ENCODE data around the gene RNU6-9.
"Not testable (repeated sequence)": the region's sequence is repeated elsewhere in the genome, so short reads cannot be mapped to it uniquely, and the experiment has no call there.

Gene RNU6-9

DNA sequence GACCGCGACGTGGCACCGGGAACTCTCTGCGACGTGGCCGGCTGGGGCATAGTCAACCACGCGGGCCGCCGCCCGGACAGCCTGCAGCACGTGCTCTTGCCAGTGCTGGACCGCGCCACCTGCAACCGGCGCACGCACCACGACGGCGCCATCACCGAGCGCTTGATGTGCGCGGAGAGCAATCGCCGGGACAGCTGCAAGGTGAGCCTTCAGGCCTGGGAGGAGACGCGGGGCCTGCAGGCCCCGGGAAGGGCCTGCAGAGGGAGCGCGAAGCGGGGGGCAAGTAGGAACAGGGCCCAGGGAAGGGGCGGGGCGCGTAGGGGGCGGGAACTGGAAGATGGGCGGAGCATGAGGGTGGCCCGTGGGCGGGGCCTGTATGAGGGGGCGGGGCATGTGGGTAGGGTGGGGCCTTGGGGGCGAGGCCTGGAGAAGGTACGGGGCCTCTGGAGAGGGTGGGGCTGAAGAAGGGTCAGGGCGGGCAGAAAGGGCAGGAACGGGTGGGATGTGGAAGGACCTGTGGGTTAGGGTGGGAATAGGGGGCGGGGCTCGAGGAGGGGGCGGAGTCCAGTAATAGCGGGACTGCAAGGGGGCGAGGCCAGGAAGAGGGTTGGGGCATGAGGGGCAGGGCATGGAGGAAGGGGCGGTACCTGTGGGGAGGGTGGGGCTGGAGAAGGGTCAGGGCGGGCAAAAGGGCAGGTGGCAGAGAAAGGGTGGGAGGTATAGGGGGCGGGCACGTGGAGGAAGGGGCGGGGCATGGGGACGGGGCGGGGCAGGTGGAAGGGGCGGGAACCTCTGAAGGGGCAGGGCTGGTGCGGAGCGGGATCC is 31.3 kb upstream of the RNU6-9 start:
- peak; percentile 27 to 67 (median 54) for DNase-seq

DNA sequence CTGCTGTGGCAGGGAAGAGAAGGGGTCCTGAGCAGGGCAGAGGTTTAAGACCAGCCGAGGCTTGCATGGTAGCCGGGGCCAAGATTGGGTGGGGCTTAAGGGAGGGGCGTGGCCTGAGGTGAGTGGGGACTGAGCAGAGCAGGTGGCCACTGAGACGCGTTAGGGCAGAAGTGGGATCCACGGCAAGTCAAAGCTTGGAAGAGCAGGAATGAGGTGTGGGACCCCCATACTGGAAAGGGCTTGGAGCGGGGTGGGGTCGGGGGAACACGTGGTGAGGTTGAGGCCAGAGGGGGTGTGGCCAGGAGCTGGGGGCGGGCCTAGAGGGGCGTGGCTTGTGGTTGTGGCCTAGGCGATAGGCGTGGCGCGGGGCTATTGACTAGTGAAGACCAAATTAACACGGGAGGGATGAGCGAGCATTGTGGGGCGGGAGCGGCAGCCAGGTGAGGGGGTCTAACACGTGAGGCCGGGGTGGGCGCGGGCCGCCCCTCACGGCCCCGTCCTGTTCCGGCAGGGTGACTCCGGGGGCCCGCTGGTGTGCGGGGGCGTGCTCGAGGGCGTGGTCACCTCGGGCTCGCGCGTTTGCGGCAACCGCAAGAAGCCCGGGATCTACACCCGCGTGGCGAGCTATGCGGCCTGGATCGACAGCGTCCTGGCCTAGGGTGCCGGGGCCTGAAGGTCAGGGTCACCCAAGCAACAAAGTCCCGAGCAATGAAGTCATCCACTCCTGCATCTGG is 30.5 kb upstream of the RNU6-9 start:
- peak; percentile 34 to 77 (median 63) for DNase-seq

DNA sequence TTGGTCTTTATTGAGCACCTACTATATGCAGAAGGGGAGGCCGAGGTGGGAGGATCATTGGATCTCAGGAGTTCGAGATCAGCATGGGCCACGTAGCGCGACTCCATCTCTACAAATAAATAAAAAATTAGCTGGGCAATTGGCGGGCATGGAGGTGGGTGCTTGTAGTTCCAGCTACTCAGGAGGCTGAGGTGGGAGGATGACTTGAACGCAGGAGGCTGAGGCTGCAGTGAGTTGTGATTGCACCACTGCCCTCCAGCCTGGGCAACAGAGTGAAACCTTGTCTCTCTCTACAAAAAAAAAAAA is 30.0 kb upstream of the RNU6-9 start:
- DNase-seq = no peak

DNA sequence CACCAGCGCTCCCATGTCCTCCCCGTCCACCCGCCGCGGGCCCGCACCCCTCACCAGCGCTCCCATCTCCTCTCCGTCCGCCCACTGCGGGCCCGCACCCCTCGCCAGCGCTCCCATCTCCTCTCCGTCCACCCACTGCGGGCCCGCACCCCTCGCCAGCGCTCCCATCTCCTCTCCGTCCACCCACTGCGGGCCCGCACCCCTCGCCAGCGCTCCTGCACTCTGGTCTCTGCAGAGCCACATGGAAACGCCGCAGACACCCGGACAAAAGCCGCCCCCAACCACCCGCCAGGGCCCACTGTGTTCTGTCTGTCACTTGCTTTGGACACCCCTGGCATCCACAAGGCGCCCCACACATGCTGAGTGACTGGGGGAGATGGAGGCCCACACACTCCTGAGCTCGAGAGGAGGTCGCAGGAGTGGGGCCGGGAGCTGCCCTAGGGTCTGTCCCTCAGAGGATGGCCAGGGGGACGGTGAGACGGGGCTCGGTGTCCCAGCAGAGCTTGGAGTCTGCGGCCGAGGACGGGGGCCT is 26.4 kb upstream of the RNU6-9 start:
- DNase-seq = no peak

DNA sequence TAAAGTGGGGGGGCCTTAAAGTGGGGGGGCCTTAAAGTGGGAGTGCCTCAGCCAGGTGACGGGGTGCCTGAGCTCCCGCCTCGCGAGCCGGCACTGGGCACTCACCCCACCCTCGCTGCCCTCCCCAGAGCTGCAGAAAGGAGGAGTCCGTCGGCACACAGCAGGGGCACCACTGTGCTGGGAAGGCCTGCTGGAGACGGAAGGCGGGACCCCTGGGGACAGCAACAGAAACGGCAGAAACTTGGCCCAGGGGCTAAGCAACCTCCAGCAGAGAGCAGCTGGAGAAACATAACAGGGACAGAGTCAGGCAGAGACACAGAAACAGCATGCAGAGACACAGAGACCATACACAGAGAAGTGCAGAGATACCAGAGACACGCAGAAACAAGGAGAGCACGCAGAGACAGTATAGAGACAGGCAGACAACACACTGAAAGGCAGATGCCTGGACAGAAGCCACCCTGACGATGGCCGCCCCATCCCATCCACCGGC is 25.9 kb upstream of the RNU6-9 start:
- no peak for DNase-seq

DNA sequence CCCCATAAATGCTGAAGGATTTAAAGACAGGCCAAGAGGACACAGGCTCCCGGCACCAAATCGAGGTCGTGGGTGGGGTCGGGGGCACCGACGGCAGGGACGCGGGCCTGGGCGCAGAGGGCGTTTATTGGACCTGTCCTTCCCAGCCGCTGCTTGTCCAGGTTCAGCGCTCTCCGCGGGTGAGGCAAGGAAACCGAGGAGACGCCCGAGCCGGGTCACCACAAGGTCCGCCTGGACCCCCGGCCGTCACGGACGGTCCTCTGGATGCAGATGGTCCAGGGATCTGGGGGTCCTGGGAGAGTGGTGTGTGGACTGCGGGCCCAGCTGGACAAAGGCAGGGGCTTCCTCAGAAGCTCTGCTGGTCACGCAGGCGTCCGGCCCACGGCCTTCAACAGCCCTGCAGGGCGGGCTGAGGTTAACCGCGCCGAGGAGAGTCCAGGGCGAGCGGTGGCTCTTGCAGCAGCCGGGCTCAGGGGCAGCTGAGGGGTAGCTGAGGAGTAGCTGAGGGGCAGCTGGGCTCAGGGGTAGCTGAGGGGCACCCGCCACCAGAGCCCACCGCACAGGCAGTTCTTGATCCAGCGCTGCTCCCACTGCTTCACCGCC is 25.3 kb upstream of the RNU6-9 start:
- no peak for DNase-seq

DNA sequence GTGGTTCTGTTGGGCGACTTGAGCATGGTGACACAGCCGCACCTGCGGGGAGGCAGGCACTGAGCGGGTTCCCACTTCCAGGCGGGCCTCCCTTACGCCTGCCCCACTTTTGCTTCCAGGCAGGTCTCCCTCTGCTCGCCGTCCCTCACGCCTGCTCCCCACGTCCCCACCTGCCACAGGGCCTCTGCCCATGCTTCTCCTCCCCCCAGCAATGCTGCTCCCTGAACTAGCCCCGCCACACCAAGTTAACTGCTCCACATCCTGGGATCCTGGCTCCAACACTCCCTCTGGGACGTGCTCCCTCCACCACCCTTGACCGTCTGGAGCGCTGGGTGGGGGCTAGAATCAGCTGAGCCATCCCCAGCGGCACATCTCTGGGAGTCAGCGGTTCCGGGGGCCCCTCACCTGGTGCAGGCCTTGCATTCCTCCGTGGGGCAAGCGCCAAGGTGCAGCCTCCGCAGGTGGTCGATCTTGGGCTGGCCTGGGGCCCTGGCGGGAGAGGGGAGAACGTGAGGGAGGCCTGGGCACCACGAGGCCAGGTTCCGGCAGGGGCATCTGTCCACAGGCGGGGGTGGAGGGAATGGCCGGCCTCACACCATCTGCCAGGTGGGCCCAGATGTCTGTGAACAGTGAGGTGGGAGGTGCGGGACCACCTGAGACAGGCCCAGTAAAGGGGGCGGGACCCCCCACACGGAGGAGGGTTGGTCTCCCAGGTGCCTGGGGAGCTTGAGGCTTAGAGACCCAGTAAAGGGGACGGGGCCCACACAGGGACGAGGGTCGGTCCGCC is 24.6 kb upstream of the RNU6-9 start:
- no peak for DNase-seq

DNA sequence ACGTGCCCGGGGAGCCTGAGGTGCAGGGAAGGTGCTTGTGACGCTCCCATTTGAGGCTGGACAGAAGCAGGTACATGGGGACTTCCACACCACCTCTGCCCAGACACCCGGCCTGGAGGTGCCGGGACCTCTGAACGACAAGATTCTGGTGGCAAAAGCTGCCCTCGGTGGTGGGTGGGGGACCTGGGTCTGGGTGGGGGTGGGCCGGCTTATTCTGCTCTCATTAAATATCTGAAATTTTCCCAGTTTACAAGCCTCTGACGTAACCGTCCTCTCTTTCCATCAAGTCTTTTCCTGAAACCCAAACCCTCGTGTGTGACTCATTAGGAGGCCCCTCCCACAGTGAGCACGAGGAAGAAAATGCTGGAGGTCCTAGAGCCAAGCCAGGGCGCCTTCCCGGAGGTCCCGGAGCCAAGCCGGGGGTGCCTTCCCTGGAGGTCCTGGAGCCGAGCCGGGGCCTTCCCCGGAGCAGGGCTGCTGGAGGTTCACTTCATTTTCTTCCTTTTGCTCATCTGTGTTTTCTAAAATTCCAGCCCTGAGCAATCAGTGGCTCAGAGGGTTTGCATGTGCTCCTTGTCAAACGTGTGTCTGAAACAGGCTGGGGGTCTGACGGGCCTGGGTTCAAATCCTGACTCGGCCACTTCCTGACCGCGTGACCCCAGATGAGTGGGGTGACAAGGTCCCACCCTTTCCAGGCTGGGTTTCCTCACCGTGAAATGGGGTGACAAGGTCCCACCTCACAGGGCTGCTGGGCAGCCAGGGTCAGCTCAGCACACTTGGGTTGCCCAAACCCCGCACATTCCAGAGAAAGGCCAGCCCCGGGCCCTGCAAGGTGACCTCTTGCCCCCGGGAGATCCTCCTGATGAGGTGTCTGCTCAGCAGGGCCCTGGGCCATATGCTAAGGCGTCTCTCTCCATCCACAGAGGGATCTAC is 23.8 kb upstream of the RNU6-9 start:
- DNase-seq = no peak

DNA sequence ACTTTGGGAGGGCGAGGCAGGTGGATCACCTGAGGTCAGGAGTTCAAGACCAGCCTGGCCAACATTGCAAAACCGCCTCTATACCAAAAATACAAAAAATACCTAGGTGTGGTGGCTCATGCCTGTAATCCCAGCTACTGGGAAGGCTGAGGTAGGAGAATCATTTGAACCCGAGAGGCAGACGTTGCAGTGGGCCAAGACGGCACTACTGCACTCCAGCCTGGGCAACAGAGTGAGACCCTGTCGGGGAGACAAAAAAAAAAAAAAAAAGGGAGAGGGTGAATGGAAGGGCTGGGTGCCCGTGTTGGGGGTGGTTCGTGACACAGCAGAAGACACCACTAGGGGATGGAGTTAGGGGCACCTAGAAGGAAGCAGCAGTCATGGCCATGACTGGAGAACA is 23.0 kb upstream of the RNU6-9 start:
- no peak for DNase-seq

DNA sequence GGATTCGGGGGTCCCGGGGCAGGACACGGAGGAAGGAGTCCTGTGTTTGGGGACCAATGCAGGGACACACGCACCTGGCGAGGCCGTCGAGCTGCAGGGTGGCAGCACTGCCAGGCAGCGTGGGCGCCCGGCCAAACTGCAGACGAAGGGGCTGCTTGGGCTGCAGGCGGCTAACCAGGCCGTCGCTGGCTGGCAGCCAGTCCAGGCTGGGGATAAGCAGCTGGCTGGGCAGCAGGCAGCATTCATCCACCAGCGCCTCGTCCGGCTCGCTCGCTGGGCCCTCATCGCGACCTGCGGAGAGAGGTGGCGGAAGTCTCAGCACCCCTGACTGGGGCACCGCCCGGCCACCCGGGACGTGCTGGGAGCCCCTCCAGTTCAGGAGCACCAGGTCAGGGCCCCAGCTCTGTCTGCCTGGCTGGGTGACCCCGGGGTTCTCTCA is 22.3 kb upstream of the RNU6-9 start:
- no peak for DNase-seq

DNA sequence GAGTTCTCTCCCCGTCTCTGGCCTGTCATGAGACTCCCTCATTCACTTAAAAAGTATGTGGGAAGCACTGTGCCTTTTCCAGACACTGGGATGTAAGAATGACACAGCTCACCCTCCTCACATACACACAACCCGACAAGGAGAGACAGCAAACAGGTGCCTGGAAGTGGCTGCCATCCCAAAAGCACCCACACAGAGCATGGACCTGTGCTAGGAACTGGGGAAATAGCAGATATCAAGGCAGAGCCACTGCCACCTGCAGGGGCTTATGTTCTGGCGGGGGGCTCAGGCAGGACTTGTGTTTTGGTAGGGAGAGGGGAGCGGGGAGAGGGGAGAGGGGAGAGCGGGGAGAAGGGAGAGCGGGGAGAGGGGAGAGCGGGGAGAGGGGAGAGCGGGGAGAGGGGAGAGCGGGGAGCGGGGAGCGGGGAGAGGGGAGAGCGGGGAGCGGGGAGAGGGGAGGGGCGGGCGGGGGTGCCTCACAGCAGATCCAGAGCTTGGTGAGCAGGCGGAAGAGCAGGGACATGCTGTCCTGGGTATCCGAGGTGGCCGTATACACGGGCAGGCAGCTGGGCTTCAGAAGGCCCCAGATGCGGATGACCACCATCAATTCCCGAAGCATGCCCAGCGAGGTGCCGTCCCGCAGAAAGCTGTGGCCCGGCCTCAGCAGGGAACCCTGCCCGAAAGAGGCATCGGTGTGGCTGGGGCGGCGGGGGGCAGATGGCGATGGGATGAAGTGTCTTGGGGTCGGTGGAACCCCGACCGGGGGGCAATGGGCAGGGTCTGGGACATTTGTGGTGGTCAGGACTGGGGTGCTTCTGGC is 21.6 kb upstream of the RNU6-9 start:
- DNase-seq = no peak

DNA sequence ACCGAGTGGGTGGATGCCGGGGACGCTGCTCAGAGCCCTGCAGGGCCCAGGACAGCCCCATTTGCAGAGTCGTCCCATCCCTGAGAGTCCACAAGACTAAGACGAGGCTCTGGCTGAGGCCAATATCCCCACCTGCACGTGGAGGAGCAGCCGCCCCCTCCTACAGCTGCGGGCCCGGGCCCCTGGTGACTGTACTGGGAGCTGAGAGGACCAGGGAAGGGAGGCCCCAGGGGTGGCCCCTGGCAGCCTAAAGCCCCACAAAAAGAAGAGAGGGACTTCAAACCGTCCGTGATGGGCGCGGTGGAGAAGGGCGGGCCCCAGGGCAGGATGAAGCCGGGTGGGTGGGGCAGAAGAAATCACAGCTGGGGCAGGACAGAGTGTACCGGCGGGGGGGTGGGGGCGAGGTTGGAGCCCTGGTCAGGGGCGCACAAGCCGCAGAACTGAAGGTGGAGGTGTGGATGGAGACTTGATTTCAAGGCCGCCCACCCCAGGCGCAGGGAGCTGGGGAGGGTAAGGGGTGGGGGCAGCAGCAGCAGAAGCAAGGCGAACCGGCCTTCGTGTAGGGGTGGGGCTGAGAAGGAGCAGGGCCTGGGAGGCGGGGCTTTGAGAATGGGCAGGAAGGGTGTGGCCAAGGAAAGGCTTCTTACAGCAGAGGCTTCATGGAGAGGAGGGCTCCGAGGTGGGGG is 20.9 kb upstream of the RNU6-9 start:
- DNase-seq = peak in 3 of 4 experiments; percentile 27 to 77 (median 73)

DNA sequence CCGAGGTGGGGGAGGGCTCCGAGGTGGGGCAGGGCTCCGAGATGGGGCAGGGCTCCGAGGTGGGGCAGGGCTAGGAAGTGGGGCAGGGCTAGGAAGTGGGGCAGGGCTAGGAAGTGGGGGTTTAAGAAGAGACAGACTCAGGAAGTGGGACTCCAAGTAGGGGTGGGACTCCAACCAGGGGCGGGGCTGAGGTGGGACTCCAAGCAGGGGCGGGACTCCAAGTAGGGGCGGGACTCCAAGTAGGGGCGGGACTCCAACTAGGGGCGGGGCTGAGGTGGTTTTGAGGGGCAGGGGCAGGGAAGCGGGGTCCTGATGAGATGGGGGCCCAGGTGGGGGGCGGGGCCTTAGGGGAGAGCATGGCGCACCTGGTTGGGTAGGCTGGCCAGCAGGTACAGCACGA is 20.2 kb upstream of the RNU6-9 start:
- DNase-seq = peak in 3 of 4 experiments; percentile 17 to 82 (median 73)

DNA sequence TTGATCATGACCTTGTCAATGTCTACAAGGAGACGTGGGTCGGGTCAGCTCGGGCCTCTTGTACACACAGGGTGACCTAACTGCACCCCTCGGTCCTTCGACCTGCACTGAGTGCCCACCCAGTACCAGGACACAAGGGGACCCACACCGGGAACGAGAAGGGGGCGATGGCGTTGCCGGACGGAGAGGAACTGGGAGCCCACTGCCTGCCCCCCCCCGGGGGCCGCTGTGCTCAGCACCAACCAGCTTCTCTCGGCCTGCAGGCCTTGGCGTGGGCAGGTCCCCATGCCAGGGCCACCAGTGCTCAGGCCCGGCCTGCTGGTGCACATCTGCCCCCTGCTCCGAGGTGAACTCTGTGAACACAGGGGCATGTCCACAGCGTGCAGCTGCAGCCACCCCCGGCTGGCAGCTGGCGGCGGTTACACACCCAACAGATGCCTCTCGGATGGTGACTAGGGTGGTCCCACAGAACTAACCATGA is 19.7 kb upstream of the RNU6-9 start:
- no peak for DNase-seq

DNA sequence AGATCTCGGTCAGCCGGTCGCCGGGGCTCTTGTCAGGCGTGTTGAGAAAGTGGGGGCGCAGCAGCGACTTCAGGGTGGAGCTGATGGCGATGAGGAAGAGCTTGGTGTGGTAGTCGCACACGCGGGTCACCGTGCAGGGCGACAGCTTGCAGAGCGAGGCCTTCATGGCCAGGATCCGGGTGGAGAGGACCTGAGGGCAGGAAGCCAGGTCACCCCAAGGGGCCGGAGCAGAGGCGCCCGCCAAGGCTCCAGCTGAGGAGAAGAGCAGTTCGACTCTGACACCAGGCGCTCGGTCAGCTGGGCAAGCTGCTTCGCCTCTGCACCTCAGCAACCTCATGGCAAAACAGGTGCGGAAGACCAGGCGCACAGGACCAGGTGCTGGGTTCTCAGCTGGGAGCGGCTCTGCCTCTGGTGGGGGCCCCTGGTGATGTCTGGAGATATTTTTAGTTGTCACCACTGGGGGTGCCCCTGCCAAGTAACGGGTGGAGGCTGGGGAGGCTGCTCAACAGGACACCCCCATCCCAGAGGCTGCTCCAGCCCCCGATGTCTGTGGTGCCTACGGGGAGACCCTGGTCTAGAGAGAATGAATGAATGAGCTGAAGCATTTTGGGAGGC is 17.9 kb upstream of the RNU6-9 start:
- DNase-seq = no peak

DNA sequence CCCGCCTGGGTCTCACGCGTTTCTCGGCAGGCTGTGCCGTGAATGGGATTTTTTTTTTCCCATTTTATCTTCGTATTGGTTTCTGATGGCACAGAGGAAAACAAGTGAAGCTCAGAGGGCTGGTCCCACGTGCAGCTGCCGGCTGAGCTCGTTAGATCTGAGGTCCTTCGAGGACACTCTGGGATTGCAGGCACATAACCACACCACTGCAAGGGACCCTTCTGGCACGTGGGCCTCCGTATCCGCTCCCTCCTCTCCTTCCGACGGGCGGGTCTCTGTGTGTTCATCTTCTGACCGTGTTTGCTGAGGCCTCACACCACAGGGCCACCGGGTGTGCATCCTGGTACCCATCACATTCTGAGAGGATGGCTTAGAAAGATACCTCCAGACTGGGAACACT is 17.2 kb upstream of the RNU6-9 start:
- DNase-seq = no peak

DNA sequence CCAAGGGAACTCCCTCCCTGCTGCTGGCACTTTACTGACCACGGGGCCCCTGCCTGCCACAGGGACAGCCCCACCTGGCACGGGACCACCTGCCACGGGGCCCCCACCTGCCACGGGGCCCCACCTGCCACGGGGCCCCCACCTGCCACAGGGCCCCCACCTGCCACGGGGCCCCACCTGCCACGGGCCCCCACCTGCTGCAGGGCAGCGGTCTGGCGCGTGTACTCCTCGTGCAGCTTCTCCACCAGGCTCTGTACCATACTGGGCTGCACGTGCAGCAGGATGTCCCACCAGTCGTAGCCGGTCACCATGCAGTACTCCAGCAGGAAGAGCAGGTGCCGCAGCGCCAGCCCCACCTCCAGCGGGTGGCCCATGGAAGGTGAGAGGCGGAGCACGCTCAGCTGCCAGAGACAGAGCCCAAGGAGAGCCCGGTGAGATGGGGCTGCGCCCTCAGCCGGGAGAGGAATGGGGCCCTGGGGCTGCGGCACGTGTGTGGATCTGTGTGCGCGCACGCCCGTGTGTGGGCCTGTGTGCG is 16.4 kb upstream of the RNU6-9 start:
- DNase-seq = no peak

DNA sequence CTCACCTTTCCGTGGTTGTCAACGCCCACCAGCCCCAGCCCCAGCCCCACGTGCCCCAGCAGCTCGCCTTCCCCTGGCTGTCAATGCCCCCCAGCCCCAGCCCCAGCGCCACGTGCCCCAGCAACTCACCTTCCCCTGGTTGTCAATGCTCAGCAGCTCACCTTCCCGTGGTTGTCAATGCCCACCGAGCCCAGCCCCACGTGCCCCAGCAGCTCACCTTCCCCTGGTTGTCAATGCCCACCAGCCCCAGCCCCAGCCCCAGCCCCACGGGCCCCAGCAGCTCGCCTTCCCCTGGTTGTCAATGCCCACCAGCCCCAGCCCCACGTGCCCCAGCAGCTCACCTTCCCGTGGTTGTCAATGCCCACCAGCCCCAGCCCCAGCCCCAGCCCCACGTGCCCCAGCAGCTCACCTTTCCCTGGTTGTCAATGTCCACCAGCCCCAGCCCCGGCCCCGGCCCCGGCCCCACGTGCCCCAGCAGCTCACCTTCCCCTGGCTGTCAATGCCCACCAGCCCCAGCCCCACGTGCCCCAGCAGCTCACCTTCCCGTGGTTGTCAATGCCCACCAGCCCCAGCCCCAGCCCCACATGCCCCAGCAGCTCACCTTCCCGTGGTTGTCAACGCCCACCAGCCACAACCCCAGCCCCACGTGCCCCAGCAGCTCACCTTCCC is 15.2 kb upstream of the RNU6-9 start:
- DNase-seq = not testable (repeated sequence)
